HG02571 (cell line): Measurements from ENCODE around the gene TTLL9.

Experiments used
- ATAC-seq: cut with Tn5 transposase; IDR thresholded peaks from one replicate; pipeline ENCODE4 v1.9.1; 2021; ENCODE audit warnings: mild to moderate bottlenecking, moderate library complexity; ENCODE audit not compliant: unreplicated experiment

TTLL9 gene

DNA sequence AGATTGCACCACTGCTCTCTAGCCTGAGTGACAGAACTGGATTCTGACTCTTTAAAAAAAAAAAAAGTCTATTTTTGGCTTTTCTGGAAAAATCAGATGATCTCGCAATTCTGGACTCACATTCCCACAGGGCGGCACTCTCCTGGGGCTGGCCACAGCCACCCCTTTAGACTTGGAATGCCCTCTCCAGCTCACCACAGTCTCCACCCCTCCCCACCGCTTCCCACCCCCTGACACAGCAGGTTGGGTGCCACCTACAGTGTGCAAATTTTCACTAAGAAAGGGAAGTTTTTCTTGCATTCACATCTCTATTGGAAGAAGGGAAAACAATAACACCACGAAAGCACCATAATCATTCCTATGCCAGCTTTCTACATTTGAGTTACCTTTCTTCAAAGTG is 66.0 kb downstream of the TTLL9 start:
- no peak for ATAC-seq

DNA sequence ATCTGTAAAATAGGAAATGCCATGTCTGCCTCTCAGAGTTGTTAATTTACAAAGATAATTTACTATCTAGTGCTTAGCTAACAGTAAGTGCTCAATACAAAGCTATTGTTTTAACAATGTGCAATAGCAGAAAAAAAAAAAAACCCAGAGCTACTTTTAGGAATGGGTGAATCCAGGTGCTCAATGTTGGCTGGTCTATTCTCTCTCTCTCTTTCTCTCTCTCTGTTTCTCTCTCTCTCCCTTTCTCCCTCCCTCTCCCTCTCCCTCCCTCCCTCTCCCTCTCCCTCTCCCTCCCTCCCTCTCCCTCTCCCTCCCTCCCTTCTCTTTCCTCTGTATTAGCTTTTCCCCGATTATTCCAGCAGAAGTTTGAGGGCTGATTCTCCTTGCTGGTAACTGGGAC is 67.4 kb downstream of the TTLL9 start:
- ATAC-seq, result no peak

DNA sequence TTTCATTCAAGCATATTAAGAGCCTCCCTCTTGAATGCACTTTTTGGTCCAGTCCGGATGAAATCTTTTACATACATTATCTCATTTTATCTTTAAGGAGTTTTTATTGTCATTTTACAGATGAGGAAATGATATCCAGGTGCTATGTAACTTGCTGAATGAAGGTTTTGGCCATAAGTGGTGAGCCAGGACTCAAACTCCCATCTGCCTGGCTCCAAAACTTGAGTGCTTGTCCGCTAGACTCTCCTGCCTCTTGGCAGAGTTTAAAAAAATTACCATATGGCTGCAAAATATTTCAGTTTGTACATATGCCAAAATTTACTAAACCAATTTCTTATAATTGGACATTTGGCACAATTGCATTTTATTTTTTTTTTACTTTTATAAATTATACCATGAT is 69.2 kb downstream of the TTLL9 start:
- ATAC-seq, result no peak

DNA sequence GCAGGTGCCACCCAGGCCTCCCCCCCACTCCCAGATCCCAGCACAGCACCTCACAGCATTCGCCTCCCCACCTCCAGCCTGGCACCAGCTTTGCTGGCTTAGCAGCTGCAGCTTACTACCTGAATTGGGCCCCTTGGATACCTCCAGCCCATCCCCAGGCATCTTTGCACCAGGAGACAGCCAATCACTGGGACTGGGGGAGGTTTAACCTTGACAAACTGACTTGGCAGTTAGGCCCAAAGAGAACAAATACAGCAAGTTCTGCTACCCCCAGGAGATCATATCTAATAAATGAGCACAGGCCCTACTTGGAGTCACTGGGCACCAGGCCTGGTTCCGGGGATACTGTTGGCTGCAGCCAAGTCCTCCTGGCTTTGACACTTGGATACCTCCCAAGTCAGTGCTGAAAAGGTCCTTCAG is 72.6 kb downstream of the TTLL9 start:
- ATAC-seq, result no peak

DNA sequence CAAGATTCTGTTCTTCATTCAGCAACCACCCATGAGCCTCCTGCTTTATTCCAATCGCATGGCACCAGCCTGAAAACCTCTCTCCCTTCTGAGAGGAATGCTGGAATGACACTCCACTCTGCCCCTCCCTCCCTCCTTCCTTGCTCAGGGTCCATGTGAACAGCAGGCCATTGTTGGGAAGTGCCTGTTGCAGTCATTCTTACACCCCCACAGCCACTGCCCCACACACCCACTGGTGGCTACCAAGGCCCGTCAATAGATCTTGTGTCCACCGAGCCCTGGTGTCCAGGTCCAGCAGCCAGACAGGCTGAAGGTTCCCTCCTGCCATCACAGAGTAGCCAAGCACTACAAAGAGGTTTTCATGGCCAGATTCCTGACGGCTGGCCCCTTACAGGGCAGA is 74.9 kb downstream of the TTLL9 start:
- ATAC-seq, result no peak

DNA sequence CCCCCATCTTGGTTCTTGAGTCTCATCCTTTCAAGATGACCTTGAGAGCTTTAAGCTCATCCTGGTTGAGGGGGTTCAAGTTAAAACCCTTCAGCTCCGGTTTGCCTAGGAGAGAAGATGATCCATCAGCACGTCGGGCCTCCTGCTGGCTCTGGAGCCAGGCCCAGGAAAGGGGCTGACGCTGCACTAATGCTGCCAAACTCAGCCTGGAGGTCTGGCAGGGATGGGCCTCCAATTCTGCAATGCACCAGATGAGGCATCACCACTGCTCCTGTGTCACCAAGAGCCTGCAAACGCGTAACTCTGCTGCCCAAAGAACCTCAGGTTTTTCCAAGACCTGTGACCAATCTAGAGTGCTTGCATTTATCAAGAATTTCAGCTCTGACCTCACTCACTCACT is 75.4 kb downstream of the TTLL9 start:
- no peak for ATAC-seq

DNA sequence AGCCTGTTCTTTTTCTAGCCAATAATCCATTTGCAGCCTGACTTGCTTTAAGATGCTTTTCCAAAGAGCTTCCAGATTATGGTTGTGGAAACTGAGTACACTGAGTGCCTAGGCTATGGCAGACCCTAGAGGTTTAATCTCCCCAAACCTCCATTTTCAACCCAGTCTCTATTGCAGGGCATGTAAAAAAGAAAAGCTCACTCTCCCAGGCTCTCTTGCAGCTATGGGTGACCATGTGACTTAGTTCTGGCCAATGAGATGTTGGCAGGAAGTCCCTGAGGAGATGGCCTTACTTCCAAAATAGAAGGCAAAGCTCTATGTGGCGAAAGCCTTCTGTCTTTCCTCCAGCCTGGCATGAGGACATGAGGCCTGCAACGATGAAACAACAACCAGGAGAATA is 77.6 kb downstream of the TTLL9 start:
- no peak for ATAC-seq

DNA sequence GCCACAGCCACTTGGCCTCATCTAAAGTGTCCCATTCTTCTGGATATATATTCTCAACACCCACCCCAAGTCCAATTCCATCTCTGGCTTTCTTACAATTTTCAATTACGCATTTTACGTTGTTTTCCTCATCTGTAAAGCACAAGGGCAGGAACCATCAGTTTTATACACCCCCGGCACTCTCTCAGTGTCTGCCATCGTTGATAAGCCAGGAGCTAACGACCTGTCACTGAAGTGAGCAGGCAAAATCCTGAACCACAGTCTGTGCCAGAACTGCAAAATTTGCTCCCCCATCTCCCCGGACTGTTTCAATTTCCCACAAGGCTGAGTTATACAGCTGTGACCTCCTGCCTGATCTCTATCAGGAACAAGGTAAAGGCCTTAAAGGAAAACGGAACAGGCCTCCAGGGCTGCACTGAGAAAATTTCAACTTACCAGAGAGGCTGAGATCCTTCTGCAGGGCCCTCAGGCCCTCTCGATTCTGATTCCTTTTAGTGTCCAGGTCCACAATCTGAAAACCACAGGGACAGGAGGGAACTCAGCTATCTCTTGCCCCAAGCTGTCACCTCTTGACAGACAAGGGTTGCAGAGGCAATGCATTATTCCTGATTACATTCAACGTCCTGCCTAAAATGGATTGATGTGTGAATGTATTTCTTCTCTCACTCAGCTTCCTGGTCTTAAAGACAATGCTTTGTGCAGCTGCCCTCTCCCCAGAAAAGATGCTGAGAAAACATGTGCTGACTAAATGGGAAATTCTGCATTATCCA is 79.6 kb downstream of the TTLL9 start:
- no peak for ATAC-seq

DNA sequence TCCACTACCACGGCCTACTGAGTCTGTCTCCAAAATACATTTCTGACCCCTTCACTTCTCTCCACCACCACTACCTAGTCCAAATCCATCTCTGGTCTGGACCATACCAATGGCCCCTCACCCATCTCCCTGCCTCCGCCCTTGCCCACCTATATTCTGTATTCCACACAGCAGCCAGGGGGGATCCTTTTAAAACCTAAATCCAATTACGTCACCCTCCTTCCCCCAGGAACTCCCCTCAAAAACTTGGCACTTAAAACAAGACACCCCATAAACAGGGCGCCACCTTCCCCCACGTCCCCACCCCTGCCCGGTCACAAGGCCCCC is 80.7 kb downstream of the TTLL9 start:
- ATAC-seq, result no peak

DNA sequence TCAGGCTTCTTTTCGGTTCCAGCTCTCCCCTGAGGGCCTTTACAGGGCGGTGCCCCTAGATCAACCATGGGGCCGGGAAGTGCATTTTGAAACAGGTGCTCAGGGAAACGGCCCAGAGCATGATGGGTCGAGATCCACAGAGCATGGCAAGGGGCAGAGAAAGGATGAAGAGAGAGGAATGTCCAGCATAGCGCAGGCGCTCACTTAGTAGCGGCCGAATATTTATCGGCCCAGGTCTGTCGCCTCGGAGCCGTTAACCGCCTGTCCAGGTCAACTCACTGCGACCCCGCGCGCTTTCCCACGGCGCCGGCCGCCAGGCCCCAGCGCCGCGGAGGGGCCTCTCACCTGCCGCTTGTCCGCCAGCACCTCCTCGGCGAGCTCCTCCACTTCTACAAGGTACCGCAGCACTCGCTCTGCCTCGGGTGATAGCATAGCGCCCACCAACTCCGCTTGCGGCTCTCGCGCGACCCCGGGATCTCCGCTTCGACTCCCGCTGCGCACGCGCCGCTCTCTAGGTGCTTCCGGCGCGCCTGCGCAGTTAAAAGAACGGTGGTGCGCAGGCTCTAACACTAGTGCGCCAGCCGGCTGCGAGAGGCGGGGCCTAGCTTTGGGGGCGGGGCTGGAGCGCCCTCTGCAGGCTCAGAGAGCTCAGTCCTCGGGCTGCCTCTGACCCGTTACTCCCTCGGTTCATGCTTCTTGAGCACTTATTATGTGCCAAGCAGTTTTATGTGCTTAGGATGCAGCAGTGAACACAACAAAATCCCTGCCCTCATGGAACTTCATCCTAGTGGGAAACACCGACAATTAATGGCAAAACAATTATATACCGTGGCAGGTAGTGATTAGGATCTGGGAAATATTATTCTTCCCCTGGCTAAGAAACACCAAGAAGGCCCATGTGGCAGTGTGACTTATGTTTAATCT is 81.4 kb downstream of the TTLL9 start, which contains the start of gene PDRG1:
TSS of gene PDRG1 (minus strand) at position 517 of the 924 bp plus-strand sequence. CDS start at position 432, 85 bp downstream.
- peak; percentile 86 for ATAC-seq

DNA sequence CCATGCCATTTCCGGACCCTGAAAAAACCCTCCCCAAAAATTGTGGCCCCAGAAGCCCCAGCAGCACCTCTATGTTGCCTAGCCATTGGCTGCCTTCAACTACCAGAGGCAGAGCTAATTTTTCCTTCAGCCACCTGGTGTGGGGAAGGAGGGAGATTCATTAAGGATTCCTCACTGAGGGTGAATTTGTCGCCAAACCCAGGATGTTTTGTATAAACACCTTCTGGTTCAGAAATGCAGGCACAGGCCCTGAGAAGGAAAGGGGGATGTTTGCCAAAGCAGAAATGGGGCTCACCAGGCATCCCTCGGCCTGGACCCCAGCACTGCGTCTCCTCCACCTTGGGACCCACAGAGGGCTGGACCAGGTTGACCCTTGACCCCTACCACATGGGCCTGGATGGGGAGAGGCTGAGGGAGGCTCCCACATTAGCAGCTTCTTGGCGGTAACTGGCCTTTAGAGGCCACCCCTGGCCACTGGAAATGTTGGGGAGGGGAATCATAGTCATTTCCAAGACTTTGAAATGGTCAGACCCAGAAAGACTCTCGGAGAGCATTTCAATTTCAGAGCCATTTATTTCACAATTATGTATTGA is 83.2 kb downstream of the TTLL9 start:
- no peak for ATAC-seq

DNA sequence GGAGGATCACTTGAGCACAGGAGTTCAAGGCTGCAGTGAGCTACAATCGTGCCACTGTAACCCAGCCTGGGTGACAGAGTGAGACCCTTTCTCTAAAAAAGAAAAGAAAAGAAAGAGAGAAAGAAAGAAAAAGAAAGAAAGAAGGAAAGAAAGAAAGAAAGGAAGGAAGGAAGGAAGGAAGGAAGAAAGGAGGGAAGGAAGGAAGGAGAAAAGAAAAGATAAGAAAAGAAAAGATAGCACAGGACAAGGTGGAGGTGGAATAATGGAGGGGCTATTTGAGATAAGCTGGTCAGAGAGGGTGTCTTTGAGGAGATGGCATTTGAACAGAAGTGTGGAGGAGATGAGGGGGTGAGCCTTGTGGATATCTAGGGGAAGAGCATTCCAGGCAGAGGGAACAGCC is 84.1 kb downstream of the TTLL9 start:
- ATAC-seq, result no peak

DNA sequence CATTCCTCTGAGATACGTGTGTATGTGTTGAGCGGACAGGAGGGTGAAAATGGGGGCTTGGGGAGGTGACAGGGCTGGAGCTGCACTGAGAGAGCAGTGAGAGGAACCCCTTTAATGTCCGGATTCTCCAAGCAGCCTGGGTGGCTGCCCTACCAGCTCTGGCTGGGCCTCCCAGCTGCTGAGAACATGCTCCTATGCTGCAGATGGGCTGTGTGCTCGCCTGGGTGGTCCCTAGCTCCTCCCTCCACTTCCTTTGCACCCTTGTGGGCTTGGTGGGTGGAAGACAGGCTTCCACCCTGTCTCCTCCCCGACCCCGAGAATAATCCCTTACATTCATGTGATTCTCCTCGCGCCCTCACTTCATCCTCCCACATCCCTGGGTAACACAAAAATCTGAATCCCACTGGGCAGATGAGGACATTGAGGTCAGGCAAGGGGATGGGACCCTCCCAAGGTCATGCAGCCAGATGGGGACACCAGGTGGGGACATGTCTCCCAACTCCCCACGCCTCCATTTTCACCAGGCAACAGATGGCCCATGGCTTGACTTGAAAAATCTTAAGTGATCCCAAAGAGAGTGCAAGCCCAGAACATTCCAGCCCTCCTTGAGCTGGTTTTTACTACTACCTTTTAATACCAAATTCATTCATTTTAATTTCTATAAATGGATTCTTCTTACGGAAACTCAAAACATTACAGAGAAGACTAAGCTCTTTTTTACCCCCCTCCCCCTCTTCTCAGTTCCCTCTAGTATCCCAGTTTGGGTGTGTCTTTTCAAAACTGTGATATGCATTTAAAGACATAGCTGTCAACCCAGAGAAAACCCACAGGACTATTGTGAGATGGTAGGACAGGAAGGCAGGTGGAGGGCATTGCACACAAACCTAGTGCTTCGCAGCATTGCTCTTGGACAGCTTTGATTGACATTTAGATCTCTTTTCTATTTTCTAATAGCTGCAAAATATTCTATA is 86.4 kb downstream of the TTLL9 start:
- no peak for ATAC-seq

DNA sequence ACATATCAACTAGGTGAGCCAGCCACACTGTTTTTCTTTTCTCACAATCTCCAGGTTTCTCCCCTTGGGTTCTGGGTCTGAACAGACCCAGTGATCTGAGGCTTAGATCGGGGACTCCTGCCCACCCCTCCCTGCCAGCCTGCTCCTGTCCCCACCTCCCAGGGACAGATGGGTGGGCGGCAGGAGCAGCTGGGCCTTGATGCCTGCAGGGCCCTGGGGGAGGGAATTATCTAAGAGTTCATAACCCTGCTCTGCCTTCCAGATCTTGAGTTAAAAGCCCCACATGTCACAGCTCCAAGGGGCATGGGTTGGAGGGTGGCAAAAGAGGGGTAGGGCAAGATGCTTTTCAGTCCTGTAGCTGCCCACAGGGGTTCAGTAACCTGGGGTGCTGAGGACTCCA is 92.3 kb downstream of the TTLL9 start:
- no peak for ATAC-seq

DNA sequence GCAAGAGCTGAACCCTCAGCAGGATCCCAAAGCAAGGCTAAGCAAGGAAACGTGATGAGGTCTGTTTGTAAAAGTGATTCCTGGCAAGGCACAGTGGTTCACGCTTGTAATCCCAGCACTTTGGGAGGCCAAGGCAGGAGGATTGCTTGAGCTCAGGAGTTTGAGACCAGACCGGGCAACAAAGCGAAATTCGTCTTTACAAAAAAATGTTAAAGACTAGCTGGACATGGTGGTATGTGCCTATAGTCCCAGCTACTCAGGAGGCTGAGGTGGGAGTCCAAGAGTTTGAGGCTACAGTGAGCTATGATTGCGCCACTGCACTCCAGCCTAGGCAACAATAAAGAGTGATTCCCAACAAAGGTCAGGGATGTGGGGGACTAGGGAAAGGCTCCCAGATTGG is 93.5 kb downstream of the TTLL9 start:
- no peak for ATAC-seq

DNA sequence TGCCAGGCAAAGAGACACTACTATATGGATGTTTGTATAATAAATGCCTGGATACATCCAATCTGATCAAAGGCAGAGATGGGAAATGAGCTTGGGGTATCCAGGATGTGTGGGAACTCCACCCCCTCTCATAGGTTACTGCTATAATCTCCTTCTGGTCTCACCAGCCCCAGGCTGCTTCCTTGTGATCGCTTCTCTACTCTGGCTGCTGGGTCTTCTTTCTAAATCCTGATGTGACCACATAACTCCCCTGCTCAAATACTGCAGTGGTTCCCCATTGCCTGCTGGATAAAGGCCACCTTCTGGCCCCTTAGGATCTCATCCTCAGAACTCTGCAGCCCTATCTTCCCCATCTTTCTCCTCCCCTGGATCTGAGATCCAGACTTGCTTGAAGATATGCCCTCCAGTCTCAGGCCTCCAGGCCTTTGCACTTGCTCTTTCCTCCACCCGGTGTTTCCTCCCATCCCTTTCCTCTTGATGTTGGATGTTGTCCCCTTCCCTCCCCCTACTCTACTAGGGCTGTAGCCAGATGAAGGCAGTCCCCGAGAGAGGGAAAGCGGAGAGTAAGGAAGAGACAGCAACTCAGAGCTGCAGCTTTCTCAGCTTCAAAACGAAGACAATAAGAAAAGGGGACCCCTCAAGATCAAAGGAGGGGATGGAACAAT is 96.7 kb downstream of the TTLL9 start:
- no peak for ATAC-seq

DNA sequence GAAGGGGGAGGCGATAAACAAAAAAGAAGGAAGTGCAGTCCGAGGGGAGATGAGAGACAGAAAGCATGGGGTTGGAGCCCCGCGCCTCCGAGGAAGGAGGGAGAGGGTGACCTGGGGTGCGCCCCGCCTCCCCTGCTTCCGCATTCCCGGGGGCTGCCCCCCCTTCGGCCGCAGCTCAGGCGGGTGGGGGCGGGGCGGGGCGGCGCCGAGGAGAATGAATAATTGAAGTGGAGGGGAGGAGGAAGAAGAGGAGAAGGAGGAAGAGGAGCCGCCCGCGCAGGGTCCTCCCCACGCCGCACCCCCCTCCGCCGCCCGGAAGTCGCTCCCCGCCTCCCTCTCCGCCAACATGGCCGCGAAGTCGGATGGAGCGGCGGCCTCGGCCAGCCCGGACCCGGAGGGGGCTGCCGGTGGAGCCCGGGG is 97.4 kb downstream of the TTLL9 start, which contains the start of gene XKR7:
TSS of gene XKR7 (plus strand) at position 322 of the 420 bp plus-strand sequence. CDS start at position 347, 25 bp downstream.
- no peak for ATAC-seq

DNA sequence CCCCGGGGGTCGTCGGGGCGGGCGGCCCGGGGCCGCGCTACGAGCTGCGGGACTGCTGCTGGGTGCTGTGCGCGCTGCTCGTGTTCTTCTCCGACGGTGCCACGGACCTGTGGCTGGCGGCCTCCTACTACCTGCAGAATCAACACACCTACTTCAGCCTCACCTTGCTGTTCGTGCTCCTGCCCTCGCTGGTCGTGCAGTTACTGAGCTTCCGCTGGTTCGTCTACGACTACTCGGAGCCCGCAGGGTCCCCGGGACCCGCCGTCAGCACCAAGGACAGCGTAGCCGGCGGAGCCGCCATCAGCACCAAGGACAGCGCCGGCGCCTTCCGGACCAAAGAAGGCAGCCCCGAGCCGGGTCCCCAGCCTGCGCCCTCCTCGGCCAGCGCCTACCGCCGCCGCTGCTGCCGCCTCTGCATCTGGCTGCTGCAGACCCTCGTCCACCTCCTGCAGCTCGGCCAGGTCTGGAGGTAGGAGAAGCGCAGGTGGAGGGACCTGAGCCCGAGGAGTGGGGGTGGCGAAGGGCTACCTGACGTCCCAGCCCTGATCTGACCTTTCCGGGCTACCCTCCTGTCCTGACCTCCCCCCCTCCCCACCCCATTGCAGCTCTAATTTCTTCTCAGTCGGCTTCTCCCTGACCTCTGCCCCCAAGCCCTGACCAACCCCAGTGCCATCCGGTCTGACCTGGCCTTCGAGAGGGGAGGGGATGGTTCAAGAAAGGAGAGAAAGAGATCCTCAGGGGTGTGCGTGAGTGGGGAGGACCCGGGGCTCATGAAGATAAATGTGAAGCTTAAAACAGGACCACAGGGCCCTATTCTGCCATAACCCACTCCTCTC is 98.1 kb downstream of the TTLL9 start:
- no peak for ATAC-seq

DNA sequence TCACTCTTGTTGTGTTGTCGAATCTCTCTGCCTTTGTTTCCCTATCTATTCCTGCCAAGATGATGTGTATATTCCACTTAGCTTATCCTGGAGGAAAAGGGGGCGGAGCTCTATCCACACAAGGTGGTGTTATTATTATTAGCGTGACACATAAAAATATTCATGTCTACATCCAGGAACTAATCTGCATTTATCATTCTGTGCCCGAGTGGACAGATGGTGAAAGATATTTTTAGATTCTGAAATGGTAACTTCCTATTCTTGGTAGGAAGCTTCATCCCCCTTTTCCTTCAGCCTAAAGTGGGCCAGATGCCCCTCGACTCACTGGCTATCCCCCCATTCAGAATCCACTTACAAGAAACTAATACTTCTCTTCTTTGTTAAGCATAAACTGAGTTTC is 99.6 kb downstream of the TTLL9 start:
- ATAC-seq, result no peak
